ENCODE data around the gene SRRD.
A peak's percentile ranks its signal among the peaks of the same experiment; 100 is the strongest.

SRRD gene

GRCh38 chr22:26496456-26496855 is 12.8 kb downstream of the SRRD start:
- no peak for TF ChIP-seq USF1 (IDR thresholded peaks at IDR 0.05)
- no peak for TF ChIP-seq NFIC (IDR thresholded peaks at IDR 0.05)
- TF ChIP-seq TCF12 (IDR thresholded peaks at IDR 0.05; ENCODE audit: low read depth) = no peak
- TF ChIP-seq YY1 (IDR thresholded peaks at IDR 0.05; ENCODE audit: low read depth) = no peak
- no peak for TF ChIP-seq CEBPB (IDR thresholded peaks at IDR 0.05)

- TF ChIP-seq EGR1 (IDR thresholded peaks at IDR 0.05) (no peak), EP300 (IDR thresholded peaks at IDR 0.05; ENCODE audit: borderline replicate concordance) (no peak), TAF1 (IDR thresholded peaks at IDR 0.05; ENCODE audit: low read depth) (no peak), TCF12 (IDR thresholded peaks at IDR 0.05; ENCODE audit: low read depth) (no peak), FOXM1 (IDR thresholded peaks at IDR 0.05; ENCODE audit: borderline replicate concordance, low read depth) (no peak), USF1 (IDR thresholded peaks at IDR 0.05) (no peak), CREB1 (IDR thresholded peaks at IDR 0.05; ENCODE audit: low read depth) (no peak), YY1 (IDR thresholded peaks at IDR 0.05; ENCODE audit: low read depth) (no peak), CEBPB (IDR thresholded peaks at IDR 0.05) (no peak), ZBTB7A (IDR thresholded peaks at IDR 0.05; ENCODE audit: low read depth) (no peak), RAD21 (IDR thresholded peaks at IDR 0.05; ENCODE audit: low read depth) (no peak)
- TF ChIP-seq, protein P1, sequence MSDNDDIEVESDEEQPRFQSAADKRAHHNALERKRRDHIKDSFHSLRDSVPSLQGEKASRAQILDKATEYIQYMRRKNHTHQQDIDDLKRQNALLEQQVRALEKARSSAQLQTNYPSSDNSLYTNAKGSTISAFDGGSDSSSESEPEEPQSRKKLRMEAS (IDR thresholded peaks at IDR 0.05) = no peak
- TF ChIP-seq, protein P2, sequence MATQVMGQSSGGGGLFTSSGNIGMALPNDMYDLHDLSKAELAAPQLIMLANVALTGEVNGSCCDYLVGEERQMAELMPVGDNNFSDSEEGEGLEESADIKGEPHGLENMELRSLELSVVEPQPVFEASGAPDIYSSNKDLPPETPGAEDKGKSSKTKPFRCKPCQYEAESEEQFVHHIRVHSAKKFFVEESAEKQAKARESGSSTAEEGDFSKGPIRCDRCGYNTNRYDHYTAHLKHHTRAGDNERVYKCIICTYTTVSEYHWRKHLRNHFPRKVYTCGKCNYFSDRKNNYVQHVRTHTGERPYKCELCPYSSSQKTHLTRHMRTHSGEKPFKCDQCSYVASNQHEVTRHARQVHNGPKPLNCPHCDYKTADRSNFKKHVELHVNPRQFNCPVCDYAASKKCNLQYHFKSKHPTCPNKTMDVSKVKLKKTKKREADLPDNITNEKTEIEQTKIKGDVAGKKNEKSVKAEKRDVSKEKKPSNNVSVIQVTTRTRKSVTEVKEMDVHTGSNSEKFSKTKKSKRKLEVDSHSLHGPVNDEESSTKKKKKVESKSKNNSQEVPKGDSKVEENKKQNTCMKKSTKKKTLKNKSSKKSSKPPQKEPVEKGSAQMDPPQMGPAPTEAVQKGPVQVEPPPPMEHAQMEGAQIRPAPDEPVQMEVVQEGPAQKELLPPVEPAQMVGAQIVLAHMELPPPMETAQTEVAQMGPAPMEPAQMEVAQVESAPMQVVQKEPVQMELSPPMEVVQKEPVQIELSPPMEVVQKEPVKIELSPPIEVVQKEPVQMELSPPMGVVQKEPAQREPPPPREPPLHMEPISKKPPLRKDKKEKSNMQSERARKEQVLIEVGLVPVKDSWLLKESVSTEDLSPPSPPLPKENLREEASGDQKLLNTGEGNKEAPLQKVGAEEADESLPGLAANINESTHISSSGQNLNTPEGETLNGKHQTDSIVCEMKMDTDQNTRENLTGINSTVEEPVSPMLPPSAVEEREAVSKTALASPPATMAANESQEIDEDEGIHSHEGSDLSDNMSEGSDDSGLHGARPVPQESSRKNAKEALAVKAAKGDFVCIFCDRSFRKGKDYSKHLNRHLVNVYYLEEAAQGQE (IDR thresholded peaks at IDR 0.05; ENCODE audit: low read depth) = no peak
Observed at GRCh38 chr22:26499188-26499703, 15.6 kb downstream of the SRRD start.

DNA sequence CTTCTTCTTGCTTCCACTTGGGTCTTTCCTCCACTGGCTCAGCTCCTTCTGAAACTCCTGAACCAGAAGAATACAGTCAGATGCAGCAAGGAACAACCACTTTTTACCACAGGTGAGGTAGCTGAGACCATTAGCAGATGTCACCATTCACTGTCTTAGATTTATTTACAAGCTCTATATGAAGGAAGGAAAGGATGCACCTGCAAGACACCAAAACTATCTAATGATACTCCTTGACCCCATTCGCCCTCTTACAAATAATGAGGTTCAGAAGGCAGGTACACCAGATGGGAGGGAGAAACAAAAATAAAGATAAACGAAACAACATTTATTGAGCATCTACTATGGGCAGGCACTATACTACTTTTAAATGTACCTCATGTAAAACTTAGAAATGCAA is 18.3 kb downstream of the SRRD start:
- TF ChIP-seq RAD21 (IDR thresholded peaks at IDR 0.05; ENCODE audit: low read depth) = no peak
- TF ChIP-seq, protein P2 (IDR thresholded peaks at IDR 0.05; ENCODE audit: low read depth) = no peak

DNA sequence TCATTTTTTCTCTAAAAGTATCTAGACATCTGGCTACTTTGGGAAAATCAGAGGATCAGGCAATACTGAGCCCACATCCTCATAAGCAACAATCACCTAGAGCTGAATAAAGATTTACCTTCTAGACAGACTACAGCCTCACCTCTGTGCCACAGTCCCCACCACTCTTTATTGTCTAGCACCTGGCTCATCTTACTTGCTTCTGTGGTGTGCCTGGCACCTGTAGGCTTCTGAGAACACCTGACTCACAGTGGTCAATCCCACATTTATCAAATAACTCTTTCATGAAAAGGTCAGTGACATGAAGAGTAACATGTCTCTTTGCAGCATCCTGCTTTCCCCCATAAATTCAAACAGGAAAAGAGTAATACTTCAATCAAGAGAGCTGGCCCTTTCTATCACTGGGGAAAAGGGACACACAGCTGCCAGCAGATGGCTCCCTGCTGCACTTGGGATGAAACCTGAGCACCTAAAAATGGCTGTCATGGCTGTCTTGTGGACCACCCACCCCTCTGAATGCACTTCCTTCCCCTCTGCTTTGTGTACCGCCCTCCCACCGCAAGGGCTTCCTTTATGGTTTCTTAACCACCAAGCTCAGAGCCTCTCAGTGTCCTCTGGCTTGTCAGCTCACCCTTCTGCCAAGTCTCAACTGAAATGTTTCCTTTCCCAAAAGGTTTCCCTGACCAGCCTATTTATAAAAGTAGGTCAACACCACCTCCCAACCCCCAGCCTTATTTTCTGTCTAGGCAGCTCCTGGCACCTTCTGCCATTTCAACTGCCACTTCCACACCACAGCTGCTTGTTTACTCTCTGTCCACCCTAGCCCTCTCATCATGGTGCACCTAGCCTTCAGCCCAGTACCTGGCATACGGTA is 19.2 kb downstream of the SRRD start:
- TF ChIP-seq ZBTB7A (IDR thresholded peaks at IDR 0.05; ENCODE audit: low read depth) = no peak
- TF ChIP-seq TCF12 (IDR thresholded peaks at IDR 0.05; ENCODE audit: low read depth) = no peak
- TF ChIP-seq YY1 (IDR thresholded peaks at IDR 0.05; ENCODE audit: low read depth) = peak; percentile 62
- TF ChIP-seq EP300 (IDR thresholded peaks at IDR 0.05; ENCODE audit: borderline replicate concordance) = no peak
- no peak for TF ChIP-seq CEBPB (IDR thresholded peaks at IDR 0.05)
- TF ChIP-seq RAD21 (IDR thresholded peaks at IDR 0.05; ENCODE audit: low read depth) = peak; percentile 44; the same call in 1 of the 2 replicates

DNA sequence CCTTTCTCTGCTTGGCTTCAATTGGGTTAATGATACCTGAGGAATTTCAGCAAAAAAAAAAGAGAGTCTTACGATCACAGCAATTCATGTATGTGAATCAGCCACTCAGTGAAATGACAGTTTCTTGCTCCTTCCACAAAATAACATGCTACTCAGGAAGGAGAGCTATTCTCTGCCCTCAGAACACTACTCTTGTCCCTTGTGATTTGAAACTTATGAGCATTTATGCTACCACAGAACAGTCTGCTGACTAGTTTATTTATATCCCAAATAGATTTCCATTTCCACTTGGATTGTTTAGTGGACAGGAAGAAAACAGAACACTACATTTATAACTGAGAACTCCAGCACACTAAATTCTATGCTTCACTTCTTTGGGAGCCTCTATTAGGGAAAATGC is 20.1 kb downstream of the SRRD start:
- TF ChIP-seq RAD21 (IDR thresholded peaks at IDR 0.05; ENCODE audit: low read depth) (no peak), EGR1 (IDR thresholded peaks at IDR 0.05) (no peak), CEBPB (IDR thresholded peaks at IDR 0.05) (no peak), FOXM1 (IDR thresholded peaks at IDR 0.05; ENCODE audit: borderline replicate concordance, low read depth) (no peak), TEAD4 (IDR thresholded peaks at IDR 0.05) (no peak), USF1 (IDR thresholded peaks at IDR 0.05) (no peak)

DNA sequence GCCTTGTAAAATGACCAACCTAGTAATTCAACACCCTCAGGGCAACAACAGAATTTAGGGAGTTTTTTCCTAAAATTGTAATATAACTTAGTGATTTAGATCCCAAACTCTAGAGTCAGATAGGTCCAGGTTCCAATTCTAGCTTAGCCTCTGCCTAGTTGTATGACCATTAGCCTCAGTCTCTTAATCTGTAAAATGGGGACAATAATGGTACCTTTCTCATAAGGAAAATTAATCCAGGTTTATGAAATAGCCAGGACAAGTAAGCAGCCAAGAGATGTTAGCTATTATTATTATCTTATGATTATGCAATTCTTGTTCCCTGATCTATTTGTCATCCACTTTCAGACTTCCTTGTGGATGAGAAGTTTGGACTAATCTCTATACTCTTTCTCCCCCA is 24.5 kb downstream of the SRRD start:
- TF ChIP-seq, protein P2 (IDR thresholded peaks at IDR 0.05; ENCODE audit: low read depth) = no peak
- TF ChIP-seq TCF12 (IDR thresholded peaks at IDR 0.05; ENCODE audit: low read depth) = no peak
- TF ChIP-seq, protein P1 (IDR thresholded peaks at IDR 0.05) = no peak
- TF ChIP-seq EP300 (IDR thresholded peaks at IDR 0.05; ENCODE audit: borderline replicate concordance) = no peak
- TF ChIP-seq ZBTB7A (IDR thresholded peaks at IDR 0.05; ENCODE audit: low read depth) = no peak
- no peak for TF ChIP-seq CREB1 (IDR thresholded peaks at IDR 0.05; ENCODE audit: low read depth)
- no peak for TF ChIP-seq NFIC (IDR thresholded peaks at IDR 0.05)
- TF ChIP-seq USF1 (IDR thresholded peaks at IDR 0.05) = no peak
